ENCODE data around the gene CYB5B.

CYB5B gene

DNA sequence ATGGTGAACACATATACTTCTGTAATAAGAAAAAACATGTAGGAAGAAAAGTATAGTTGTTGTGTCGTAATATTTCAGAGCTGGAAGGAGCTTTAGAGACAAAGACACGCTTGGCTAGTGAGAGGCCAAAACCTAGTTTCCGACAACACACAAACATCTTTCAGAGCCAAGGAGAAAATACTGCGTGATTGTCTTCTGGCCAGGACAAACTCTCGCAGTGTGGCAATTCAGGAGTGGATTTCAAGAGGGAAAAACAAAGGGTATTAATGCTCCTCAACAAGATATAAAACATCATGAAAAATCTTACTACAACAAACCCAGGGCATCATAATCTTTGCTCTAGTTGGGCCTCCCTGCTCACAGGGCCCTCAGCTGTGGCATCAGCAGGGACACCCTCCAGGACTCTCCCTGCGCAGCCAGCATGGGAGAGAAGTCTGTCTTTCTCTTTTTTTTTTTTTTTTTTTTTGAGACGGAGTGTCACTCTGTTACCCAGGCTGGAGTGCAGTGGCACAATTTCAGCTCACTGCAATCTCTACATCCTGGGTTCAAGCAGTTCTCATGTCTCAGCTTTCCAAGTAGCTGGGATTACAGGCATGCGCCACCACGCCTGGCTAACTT is 66.4 kb downstream of the CYB5B start:
- no peak for FAIRE-seq

DNA sequence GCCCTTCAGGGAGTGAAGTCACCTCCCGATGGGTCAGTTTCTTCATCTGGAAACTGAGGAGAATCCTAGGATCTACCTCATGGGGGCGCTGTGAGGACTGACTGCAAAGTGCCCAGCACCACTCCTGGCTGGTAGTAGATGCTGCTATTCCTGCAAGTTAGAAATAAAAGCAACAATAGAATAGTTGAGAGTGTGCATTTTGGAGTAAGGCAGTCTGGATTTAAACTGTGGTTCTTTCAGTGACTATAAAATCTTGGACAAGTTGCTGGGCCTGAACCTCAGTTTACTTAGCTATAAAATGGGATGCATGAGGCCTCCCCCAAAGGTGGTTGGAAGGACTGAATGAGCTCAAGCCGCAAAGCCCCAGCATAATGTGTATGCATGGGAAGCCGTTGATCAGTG is 70.6 kb downstream of the CYB5B start:
- peak; percentile 84 for FAIRE-seq

DNA sequence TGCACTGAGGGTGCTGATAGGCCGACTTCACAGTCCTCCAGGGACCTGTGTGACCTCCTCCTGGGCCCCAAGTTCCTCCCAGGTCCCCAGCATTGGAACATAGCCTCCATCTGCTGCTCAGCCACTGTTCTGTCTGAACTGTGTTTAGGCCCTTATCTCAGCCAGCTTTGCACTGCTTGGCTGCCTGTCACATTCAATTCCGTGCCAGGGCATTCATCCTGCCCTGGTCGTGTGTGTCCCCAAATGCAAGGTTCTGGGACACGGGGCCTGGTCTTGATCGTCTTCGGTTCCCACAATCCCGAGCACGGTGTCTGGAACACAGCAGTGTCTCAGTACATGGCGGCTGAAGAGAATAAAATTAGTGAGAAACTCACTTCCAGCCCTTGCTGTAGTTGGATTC is 71.4 kb downstream of the CYB5B start:
- FAIRE-seq = no peak

DNA sequence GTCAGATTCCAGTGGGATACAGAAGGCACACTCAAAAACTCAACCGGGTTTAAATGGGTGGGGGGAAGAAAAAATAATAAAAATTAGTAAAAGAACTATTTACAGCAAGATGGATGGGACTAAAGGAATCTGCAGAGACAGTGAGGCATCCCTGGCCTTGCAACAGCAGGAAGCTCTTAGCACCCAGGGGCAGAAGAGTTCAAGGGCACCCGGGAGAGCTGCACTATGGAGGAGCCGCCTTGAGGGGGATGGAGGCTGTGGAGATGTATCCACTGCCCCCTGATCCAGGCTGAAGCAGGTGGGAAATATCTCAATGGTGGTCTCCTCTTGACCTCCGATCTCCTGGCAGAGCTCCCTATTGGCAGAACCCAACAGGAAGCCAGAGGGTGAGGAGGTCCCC is 72.0 kb downstream of the CYB5B start:
- no peak for FAIRE-seq

DNA sequence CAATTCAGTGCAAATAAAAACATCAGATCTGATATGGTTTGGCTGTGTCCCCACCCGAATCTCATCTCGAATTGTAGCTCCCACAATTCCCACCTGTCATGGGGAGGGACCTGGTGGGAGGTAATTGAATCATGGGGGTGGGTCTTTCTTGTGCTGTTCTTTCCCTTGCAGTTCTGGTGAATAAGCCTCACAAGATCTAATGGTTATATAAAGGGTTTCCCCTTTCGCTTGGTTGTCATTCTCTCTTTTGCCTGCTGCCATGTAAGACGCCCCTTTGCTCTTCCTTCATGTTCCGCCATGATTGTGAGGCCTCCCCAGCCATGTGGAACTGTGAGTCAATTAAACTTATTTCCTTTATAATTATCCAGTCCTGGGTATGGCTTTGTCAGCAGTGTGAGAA is 72.5 kb downstream of the CYB5B start:
- no peak for FAIRE-seq

DNA sequence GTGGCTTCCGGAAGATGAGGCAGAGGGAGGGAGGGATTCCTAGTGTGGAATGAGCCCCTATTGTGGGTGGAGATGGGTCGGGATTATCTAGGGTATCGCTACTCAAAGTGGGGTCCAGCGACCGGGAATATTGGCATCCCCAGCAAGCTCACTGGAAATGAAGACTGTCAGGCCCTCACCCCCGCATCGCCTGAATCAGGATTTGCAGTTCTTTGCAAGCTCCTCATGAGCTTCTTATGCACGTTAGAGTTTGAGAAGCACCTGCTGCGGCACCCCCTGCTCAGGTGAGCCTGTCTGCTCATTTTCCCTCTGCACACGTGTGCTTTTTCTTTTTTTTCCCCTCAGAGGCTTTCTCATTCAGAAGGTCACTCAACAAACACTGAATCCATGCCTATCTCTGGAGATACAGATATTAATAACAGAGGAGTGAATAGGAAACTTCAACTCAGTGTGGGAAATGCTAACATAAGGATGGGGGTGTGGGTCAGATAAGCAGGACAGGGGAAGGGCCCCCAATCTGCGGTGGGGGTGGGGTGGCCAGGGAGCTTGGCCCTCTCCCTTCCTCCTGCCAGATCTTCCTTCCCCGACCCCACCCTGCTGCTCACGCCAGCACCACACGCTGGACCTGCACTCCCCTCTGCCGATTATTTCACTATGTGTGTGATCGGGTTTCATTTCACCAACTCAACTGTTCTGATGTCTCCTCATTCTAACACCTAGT is 73.6 kb downstream of the CYB5B start:
- no peak for FAIRE-seq

DNA sequence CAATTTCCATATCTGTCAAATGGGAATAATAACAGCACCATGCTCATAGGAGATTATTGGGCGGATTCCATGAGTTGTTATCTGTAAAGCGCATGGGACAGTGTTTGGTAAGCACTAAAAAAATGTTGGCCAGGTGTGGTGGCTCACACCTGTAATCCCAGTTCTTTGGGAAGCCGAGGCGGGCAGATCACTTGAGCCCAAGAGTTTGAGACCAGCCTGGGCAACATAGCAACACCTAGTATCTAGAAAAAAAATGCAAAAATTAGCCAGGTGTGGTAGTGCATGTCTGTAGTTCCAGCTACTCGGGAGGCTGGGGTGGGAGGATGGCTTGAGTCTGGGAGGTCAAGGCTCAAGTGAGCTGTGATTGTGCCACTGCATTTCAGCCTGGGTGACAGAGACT is 74.5 kb downstream of the CYB5B start:
- no peak for FAIRE-seq

DNA sequence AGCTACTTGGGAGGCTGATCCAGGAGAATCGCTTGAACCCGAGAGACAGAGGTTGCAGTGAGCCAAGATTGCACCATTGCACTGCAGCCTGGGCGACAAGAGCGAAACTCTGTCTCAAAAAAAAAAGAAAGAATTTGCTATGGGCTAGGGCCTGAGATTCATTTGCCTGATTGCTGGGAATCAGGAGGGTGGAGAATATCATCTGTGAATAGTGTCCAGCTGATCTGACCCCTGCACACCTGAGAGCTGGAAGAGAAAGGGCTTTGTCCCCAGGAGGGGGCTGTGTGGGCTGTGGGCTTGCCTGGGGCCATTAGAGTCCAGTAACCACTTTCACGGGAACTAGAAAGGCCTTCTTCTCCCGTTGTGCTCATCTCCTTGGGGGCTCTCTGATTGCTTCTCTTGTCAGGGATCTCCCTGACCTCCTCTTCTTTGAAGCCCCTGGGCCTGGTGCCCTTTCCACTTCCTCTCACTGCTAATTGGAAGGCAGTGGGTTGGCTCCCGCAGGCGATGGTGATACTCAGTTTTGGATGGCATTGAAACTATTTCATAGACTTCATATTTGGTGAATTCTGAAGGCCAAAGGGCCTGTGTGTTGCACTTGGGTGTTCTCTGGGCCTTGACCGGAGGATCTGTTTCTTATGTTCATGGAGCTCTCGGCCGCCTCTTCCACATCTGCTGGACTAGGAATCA is 75.3 kb downstream of the CYB5B start:
- no peak for FAIRE-seq

DNA sequence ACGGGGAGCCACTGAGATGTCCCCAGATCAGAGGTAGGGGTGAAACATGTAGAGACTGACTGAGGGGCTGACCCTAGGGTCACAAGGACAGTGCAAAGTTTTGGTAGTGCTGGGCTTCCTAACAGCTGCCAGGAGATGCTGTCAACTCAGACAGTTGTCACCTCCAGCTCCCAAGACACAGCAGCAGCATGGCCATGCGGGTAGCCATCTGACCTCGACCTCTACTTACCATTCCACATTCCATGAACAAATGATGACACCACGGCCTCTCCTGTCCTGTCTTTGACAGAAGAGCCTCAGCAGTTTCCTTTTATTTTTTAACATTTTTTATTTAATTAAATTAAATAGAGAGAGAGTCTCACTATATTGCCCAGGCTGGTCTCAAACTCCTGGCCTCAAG is 76.1 kb downstream of the CYB5B start:
- no peak for FAIRE-seq

DNA sequence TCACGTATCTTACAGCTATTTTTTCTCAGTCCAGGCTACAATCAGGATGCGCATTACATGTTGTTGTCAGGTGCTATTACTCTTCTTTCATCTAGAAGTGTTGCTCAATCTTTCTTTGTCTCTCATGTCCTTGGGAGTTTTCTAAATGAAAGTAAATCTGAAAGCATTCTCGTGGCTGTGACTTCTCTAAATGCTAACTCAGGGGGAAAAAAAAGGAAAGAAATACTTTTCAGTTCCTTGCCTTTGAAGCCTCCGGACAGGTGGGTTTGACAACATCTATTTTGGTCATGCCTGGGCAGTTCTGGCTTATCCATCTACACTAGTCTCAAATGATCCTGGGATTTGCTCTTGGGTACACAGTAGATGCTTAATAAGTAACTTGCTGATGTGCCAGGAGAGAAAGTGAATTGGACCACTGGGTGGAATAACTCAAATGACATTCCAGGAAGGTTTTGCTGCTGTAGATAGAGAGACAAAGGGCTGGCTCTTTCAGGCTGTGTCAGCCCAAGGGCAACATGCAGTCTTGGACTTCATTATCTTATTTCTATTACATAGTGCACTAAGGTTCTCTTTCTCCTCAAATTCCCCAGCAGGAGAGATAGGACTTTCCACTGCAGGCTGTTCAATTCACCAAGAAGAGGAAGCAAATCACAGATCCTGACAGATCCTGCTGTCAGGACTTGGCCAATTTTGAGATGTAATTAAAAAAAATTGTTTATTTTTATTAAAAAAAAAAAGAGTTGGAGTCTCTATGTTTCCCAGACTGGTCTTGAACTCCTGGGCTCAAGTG is 77.7 kb downstream of the CYB5B start:
- FAIRE-seq = no peak

DNA sequence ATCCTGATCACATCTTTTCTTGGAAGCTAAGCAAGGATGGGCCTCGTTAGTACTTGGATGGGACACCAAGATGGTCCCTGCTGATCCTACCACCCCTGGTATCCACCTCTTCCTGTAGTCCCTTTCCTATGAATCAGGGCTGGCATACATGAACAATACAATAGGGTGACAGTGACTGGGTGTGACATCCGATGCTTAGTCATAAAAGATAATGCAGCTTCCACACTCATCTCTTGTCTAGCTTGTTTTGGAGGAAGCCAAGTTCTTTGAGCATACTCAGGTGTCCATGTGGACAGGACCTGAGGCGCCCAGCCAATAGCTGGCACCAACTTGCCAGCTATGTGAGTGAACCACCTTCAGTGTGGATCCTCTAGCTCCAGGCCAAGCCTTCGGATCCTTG is 78.8 kb downstream of the CYB5B start:
- FAIRE-seq = no peak

DNA sequence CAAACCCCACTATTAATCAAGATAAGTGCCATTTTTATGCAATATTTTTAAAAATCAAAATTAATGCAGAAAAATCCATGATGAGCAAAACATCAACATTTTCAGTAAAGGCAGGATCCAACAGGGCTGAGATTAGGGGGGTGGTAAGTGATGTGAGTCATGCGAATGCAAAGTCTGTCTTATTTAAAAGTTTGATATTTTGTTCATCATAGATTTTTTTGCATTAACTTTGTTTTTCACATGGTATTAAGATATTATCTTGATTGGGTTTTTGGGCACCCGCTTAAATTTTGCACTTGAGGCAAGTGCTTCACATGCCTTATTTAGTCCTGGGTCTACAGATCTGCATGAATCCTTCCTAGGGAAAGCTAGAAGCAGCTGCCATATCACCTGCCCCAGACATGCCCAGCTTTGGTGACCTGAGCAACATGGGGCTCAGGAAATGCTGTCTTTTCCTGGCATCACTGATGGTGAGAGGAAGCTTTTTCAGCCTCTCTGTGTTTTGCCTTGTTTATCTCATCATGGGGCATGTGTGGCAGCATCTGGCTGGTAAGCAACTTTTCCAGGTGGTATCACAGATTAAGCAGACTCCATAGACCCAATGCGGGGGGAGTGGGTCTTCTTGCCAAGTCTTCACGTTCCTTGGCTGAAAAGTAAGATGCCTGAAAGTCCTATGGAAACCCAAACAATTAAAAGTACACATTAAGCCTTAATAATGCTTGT is 83.8 kb downstream of the CYB5B start:
- FAIRE-seq = no peak

DNA sequence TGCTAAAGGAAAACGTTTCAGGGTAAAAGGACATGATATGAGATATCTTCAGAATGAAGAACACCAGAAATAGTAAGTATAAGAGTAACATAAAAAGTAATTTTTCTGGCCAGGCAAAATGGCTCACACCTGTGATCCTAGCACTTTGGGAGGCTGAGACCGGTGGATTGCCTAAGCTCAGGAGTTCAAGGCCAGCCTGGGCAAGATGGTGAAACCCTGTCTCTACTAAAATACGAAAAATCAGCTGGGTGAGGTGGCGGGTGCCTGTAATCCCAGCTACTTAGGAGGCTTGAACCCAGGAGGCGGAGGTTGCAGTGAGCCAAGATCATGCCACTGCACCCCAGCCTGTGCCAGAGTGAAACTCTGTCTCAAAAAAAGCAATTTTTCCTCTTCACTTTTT is 84.7 kb downstream of the CYB5B start:
- FAIRE-seq = no peak

DNA sequence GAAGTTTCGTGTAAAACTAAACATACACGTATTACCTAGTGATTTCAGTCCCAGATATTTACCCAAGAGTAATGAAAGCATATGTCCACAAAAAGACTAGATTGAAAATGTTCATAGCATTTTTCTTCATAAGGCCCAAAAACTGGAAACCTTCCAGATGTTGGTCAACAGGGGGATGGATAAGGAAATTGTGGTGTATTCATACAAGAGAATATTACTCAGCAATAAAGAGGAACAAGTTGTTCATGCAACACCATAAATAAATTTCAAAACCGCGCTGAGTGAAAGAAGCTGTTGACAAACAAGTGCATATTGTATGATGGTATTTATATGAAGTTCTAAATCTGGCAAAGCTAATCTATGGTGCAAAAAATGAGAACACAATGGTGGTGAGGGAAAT is 87.2 kb downstream of the CYB5B start:
- FAIRE-seq = no peak

DNA sequence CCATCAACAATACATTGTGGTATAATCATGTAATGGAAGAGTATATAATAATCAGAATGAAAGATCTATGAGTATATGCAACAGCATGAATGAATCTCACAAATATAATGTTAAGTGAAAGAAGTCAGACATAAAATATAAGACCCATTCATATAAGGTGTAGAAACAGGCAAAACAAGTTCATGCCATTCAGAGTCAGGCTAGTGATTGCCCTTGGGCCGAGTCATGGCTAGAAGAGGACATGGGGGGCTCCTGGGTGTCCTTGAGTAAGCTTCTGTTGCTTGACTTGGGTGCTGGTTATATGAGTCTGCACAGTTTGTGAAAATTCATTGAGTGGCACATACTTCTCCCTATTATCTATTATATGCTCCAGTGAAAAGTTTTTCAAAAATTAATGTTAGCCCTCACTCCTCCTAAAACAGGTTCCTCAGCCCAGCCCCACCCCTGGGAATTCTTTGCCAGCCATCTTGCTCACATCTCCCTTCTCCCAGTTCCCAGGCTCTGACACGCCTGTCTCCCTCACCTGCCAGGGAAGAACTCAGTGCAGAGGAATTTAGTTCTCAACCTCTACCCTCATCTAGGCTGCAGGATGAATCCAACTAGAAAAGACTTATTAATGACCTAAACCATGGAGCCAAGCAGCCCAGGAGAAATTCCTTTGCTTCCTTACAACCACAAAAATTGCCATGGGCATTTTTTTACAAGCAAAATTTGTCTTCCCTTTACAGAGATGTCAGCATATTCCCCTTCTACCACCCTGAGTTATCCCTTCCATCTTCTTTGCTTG is 89.0 kb downstream of the CYB5B start:
- FAIRE-seq = no peak

DNA sequence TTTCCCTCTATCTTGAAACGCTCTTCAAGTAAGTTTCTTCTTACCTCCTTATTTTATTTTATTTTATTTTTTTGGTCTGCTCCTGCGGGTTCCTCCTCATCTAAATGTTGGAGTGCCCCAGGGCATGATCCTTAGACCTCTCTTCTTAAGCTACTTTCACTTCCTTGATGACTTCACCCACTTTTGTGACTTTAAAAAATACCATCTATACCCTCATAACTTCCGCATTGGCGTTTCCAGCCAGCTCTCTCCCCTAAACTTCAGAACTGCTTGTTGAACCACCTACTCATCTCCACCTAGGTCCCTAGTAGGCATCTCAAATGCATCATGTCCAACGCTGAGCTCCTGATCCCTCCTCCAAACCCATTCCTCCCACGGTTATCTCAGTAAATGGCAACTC is 89.9 kb downstream of the CYB5B start:
- no peak for FAIRE-seq
